ENCODE data around the gene HNRNPC.
"Not testable (repeated sequence)": the region's sequence is repeated elsewhere in the genome, so short reads cannot be mapped to it uniquely, and the experiment has no call there.

The HNRNPC gene

GRCh38 chr14:21281917-21282316, 12.7 kb upstream of the HNRNPC start:
- H3K4me2 ChIP-seq, result peak overlapping the region in 3 of 11 experiments; percentile 12 to 23 (median 19); a peak in 2 of 22 replicates
- not testable (repeated sequence) for H3K27me3 ChIP-seq; H3K36me3 ChIP-seq; H3K9ac ChIP-seq; H3K27ac ChIP-seq; H3K9me3 ChIP-seq (replicated peaks in 1 of 11); H4K20me1 ChIP-seq; H3K4me3 ChIP-seq
- TF ChIP-seq Cebpa-rat (IDR thresholded peaks at IDR 0.05), result peak in 1 of 11 experiments; percentile 23; a peak in 1 of 22 replicates
- H3K4me1 ChIP-seq, result peaks cover 4 to 15% (median 9%) of the 10 kb centered on the region in 10 experiments; a peak in 17 of 20 replicates

DNA sequence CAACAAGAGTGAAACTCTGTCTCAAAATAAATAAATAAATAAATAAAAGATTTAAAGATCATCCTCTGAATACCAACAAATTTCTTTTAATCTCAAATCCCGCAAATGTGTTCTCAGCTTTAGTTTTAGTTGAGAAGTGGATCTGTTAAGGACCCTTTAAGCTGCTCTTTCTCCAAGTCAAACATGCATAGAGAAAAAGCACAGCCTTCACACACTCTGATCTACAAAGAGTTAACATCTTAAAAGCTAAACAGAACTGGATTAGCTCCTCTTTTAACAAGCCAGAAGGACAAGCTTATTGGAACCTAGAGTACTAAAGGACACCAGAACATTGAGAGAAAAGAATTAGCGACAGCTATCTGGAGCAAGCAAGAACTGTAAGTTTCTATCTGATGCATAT, 10.5 kb upstream of the HNRNPC start, which contains the start of gene RPGRIP1:
RPGRIP1 (plus strand) TSS at position 301 of the 400 bp plus-strand sequence. CDS start 7,894 bp downstream, outside the sequence.
- TF ChIP-seq Cebpa-rat (IDR thresholded peaks at IDR 0.05), result no peak
- Histone ChIP-seq H3K36me3 (no peaks in the 10 kb centered on the region), H3K4me3 (no peak within 1 kb of the TSS), H3K4me2 (0 out of 22 replicates have a peak within 1 kb of the TSS, but pooled peaks of 2 of the 11 experiments have one; percentile 14 to 32), H4K20me1 (no peaks in the 10 kb centered on the region), H3K4me1 (peaks cover 6 to 28% (median 20%) of the 10 kb centered on the region in 10 experiments; a peak in 17 of 20 replicates), H3K27me3 (no peaks in the 10 kb centered on the region), H3K9ac (no peak within 1 kb of the TSS), H3K27ac (no peak within 1 kb of the TSS), H3K9me3 (replicated peaks in 1 of 11) (peaks cover 0 to 9% (median 0%) of the 10 kb centered on the region in 11 experiments; a peak in 2 of 22 replicates)

- H3K4me1 ChIP-seq, result peaks cover 6 to 29% (median 20%) of the 10 kb centered on the region in 10 experiments; a peak in 17 of 20 replicates
- no peaks in the 10 kb centered on the region for H3K36me3 ChIP-seq
- peaks cover 0 to 9% (median 0%) of the 10 kb centered on the region in 11 experiments; a peak in 2 of 22 replicates for H3K9me3 ChIP-seq (replicated peaks in 1 of 11)
- no peak overlapping the region for H3K4me3 ChIP-seq
- TF ChIP-seq Cebpa-rat (IDR thresholded peaks at IDR 0.05), result no peak
- no peak overlapping the region for H3K27ac ChIP-seq
- H3K4me2 ChIP-seq, result 0 out of 22 replicates have a peak overlapping the region, but pooled peaks of 2 of the 11 experiments have one; percentile 14 to 32
- H3K9ac ChIP-seq, result no peak overlapping the region
- H4K20me1 ChIP-seq, result no peaks in the 10 kb centered on the region
- H3K27me3 ChIP-seq, result no peaks in the 10 kb centered on the region
These were observed 9.4 kb upstream of the HNRNPC start for GRCh38 chr14:21278632-21279031.

- no peaks in the 10 kb centered on the region for H4K20me1 ChIP-seq
- H3K27me3 ChIP-seq, result no peaks in the 10 kb centered on the region
- H3K4me3 ChIP-seq, result no peak overlapping the region
- peaks cover 13 to 36% (median 25%) of the 10 kb centered on the region in 10 experiments for H3K4me1 ChIP-seq
- H3K9ac ChIP-seq, result peak overlapping the region in 9 of 11 experiments; percentile 10 to 63 (median 47); a peak in 15 of 22 replicates
- H3K4me2 ChIP-seq, result peak overlapping the region in 10 of 11 experiments; percentile 1 to 47 (median 28); a peak in 17 of 22 replicates
- peaks cover 0 to 9% (median 0%) of the 10 kb centered on the region in 11 experiments; a peak in 2 of 22 replicates for H3K9me3 ChIP-seq (replicated peaks in 1 of 11)
- no peak for TF ChIP-seq Cebpa-rat (IDR thresholded peaks at IDR 0.05)
- H3K27ac ChIP-seq, result peak overlapping the region in 9 of 11 experiments; percentile 24 to 72 (median 62); a peak in 17 of 22 replicates
- H3K36me3 ChIP-seq, result no peaks in the 10 kb centered on the region
These were observed 6.1 kb upstream of the HNRNPC start for GRCh38 chr14:21275261-21275858.

DNA sequence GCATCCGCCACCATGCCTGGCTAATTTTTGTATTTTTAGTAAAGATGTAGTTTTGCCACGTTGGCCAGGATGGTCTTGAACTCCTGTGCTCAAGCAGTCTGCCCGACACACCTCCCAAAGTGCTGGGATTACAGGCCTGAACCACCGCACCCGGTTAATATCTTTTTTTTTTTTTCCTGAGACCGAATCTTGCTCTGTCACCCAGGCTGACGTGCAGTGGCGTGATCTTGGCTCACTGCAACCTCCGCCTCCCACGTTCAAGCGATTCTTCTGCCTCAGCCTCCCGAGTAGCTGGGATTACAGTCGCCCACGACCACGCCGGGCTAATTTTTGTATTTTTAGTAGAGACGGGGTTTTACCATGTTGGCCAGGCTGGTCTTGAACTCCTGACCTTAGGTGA, 3.4 kb upstream of the HNRNPC start:
- H3K27ac ChIP-seq; H3K27me3 ChIP-seq; H3K9me3 ChIP-seq (replicated peaks in 1 of 11); H3K4me3 ChIP-seq; H3K9ac ChIP-seq; H3K4me2 ChIP-seq: not testable (repeated sequence)
- peaks cover 7 to 12% (median 10%) of the 10 kb centered on the region in 11 experiments; a peak in 18 of 22 replicates for H3K36me3 ChIP-seq
- H4K20me1 ChIP-seq, result peaks cover 10 to 15% (median 14%) of the 10 kb centered on the region in 11 experiments
- H3K4me1 ChIP-seq, result peaks cover 16 to 39% (median 30%) of the 10 kb centered on the region in 10 experiments

- H3K9ac ChIP-seq, result peak overlapping the region; percentile 94 to 100 (median 99)
- H3K9me3 ChIP-seq (replicated peaks in 1 of 11), result no peaks in the 10 kb centered on the region
- H3K36me3 ChIP-seq, result peaks cover 44 to 51% (median 49%) of the 10 kb centered on the region in 11 experiments
- peak overlapping the region; percentile 93 to 100 (median 98) for H3K27ac ChIP-seq
- H3K27me3 ChIP-seq, result no peaks in the 10 kb centered on the region
- H3K4me3 ChIP-seq, result peak overlapping the region; percentile 84 to 96 (median 91)
- peaks cover 39 to 47% (median 42%) of the 10 kb centered on the region in 10 experiments for H3K4me1 ChIP-seq
- H4K20me1 ChIP-seq, result peaks cover 49 to 55% (median 53%) of the 10 kb centered on the region in 11 experiments
- no peak for TF ChIP-seq Cebpa-rat (IDR thresholded peaks at IDR 0.05)
- peak overlapping the region; percentile 73 to 93 (median 89) for H3K4me2 ChIP-seq
These were observed 508 bp downstream of the HNRNPC start for GRCh38 chr14:21268617-21269251.

GRCh38 chr14:21267886-21268616, 1.2 kb downstream of the HNRNPC start:
- peak overlapping the region; percentile 93 to 100 (median 98) for H3K27ac ChIP-seq
- H4K20me1 ChIP-seq, result peaks cover 56 to 61% (median 60%) of the 10 kb centered on the region in 11 experiments

GRCh38 chr14:21267431-21267845, 1.8 kb downstream of the HNRNPC start:
- Histone ChIP-seq H3K36me3 (peaks cover 56 to 64% (median 62%) of the 10 kb centered on the region in 11 experiments), H4K20me1 (peaks cover 62 to 68% (median 66%) of the 10 kb centered on the region in 11 experiments)

More at GRCh38 chr14:21267886-21268616, 1.2 kb downstream of the HNRNPC start:
- no peaks in the 10 kb centered on the region for H3K27me3 ChIP-seq
- no peaks in the 10 kb centered on the region for H3K9me3 ChIP-seq (replicated peaks in 1 of 11)
- peak overlapping the region; percentile 73 to 93 (median 89) for H3K4me2 ChIP-seq
- TF ChIP-seq Cebpa-rat (IDR thresholded peaks at IDR 0.05), result no peak
- peak overlapping the region; percentile 94 to 100 (median 99) for H3K9ac ChIP-seq
- peak overlapping the region; percentile 84 to 96 (median 91) for H3K4me3 ChIP-seq
- peaks cover 46 to 54% (median 48%) of the 10 kb centered on the region in 10 experiments for H3K4me1 ChIP-seq
- H3K36me3 ChIP-seq, result peaks cover 50 to 57% (median 55%) of the 10 kb centered on the region in 11 experiments

More at GRCh38 chr14:21267431-21267845, 1.8 kb downstream of the HNRNPC start:
- peak overlapping the region; percentile 93 to 100 (median 98); a peak in 20 of 22 replicates for H3K27ac ChIP-seq
- no peaks in the 10 kb centered on the region for H3K9me3 ChIP-seq (replicated peaks in 1 of 11)
- H3K4me2 ChIP-seq, result peak overlapping the region; percentile 73 to 93 (median 89)
- H3K9ac ChIP-seq, result peak overlapping the region; percentile 94 to 100 (median 99)
- peaks cover 52 to 60% (median 54%) of the 10 kb centered on the region in 10 experiments for H3K4me1 ChIP-seq
- peak overlapping the region; percentile 84 to 96 (median 91) for H3K4me3 ChIP-seq
- TF ChIP-seq Cebpa-rat (IDR thresholded peaks at IDR 0.05), result no peak
- no peaks in the 10 kb centered on the region for H3K27me3 ChIP-seq

Data from BLaER1 treated with 17β-estradiol and CSF1 and Interleukin-3, amounts not matched to agents 10 nM and 100 nM (cell line).